NCI-H1105 treated with DMSO at 0.1 percent for 48 hours (cell line): ENCODE data around the gene UTP20.

Experiments
- DNase-seq: peaks from one replicate; lab custom pipeline; 2025; lab: John Stamatoyannopoulos, UW

The UTP20 gene

DNA sequence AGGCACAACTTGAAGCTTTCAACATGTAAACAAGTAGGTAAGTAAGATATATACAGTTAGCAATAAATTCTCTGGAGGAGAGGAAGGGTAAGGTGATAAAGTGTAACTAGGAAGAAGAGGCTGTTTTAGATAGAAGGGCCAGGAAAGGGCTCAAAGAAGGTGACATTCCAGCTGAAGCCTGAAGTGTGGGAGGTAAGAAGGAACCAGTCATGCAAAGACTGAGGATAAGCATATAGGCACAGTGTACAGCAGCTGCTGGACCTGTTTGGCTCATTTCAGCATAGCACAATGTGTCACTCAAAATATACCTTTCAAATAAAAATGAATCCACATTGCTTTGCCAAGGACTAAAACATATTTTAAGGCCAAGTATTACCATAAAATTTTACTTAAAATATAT is 156.2 kb downstream of the UTP20 start:
- DNase-seq = no peak
